K562 (cell line): Measurements from ENCODE around the gene MTHFR. TPM values are rescaled to one million over a fixed set of nuclear protein-coding genes. Genes with fewer than 3 reads are reported as not detected.

Experiments
- polyA plus RNA-seq, 8 experiments: library from polyadenylated mRNA; depleted of rRNA in 4 of 8; stranded (reverse) in 5 of 8; unstranded in 3 of 8; fragments of >200 nt; fragmentation: Nextera tagmentation in 2 of 8; fragmentation: Illumina TruSeq in 1 of 8; extraction: Ambion mirVana in 2 of 8; extraction: Trizol in 1 of 8; gene quantifications; 2 replicates each; pipeline versions ENCODE4 v1.2.1 to v1.2.3, GENCODE V29; 2011 to 2014; ENCODE audit warnings: inconsistent platforms in 1 of 8, missing spikeins in 1 of 8
- small RNA-seq: library from RNA; depleted of rRNA; stranded (forward); fragments of <200 nt; gene quantifications from one replicate; pipeline ENCODE3, GENCODE V24; 2014
- total RNA-seq, 7 experiments: library from RNA; depleted of rRNA in 6 of 7; stranded (reverse); fragments of >200 nt in 6 of 7; fragmentation: Illumina TruSeq in 2 of 7; extraction: Trizol in 2 of 7; gene quantifications; 2 replicates each; pipeline versions ENCODE4 v1.2.1 to v1.2.3, GENCODE V29; 2011 to 2021; ENCODE audit warnings: low replicate concordance in 1 of 7

MTHFR gene
- total and polyA plus RNA-seq, 9 of the 15 experiments (the other 6 are each of a cell fraction or from before 2014, with no cell fraction given): 5.0 to 104 (median 62.6) TPM

Small RNAs within 50 kb of the gene (small RNA-seq; reads per million reads assigned to genes)
- gene RF02156 (not detected), gene RF02157 (not detected), gene RF02158 (not detected)

Other genes starting within 250 kb of the MTHFR start
Only the 7 nearest of the 14 such genes appear.
- not detected in 2 replicates for gene DRAXIN, start 114.3 kb downstream of the MTHFR start, total RNA-seq (2014; rRNA removed)
- 0.04 TPM in 1 of 2 replicates, not detected in the other for gene DRAXIN, start 114.3 kb downstream of the MTHFR start, total RNA-seq (2014; rRNA removed; fragmentation: Illumina TruSeq; extraction: Trizol)
- gene DRAXIN, start 114.3 kb downstream of the MTHFR start, total RNA-seq (2015; rRNA removed; fragmentation: Illumina TruSeq; extraction: Trizol): under 0.01 TPM in 1 of 2 replicates, not detected in the other
- gene DRAXIN, start 114.3 kb downstream of the MTHFR start, total RNA-seq (2021): not detected in 2 replicates
- 0.01 TPM in 1 of 2 replicates, not detected in the other for gene DRAXIN, start 114.3 kb downstream of the MTHFR start, polyA plus RNA-seq (2011; rRNA removed)
- gene DRAXIN, start 114.3 kb downstream of the MTHFR start, polyA plus RNA-seq (2014; fragmentation: Illumina TruSeq; extraction: Trizol): not detected in 2 replicates
- gene DRAXIN, start 114.3 kb downstream of the MTHFR start, polyA plus RNA-seq (2014; fragmentation: Nextera tagmentation; extraction: Ambion mirVana): under 1 TPM in 1 of 2 experiments, not detected in 1; 0.01 TPM
- 0.01 TPM in 1 of 2 replicates, not detected in the other for gene DRAXIN, start 114.3 kb downstream of the MTHFR start, polyA plus RNA-seq (2014; rRNA removed)
- gene AGTRAP, start 69.8 kb downstream of the MTHFR start, total RNA-seq (2014; rRNA removed): 89.3 and 118 TPM in 2 replicates
- gene AGTRAP, start 69.8 kb downstream of the MTHFR start, total RNA-seq (2014; rRNA removed; fragmentation: Illumina TruSeq; extraction: Trizol): 15.5 and 26.8 TPM in 2 replicates
- 53.7 and 57.5 TPM in 2 replicates for gene AGTRAP, start 69.8 kb downstream of the MTHFR start, total RNA-seq (2015; rRNA removed; fragmentation: Illumina TruSeq; extraction: Trizol)
- gene AGTRAP, start 69.8 kb downstream of the MTHFR start, total RNA-seq (2021): 81.6 and 85.8 TPM in 2 replicates
- gene AGTRAP, start 69.8 kb downstream of the MTHFR start, polyA plus RNA-seq (2011; rRNA removed): 48.5 and 76.2 TPM in 2 replicates
- 81.4 and 99.0 TPM in 2 replicates for gene AGTRAP, start 69.8 kb downstream of the MTHFR start, polyA plus RNA-seq (2014; fragmentation: Illumina TruSeq; extraction: Trizol)
- 10 to 100 TPM; 31.4 to 51.5 TPM for gene AGTRAP, start 69.8 kb downstream of the MTHFR start, polyA plus RNA-seq (2014; fragmentation: Nextera tagmentation; extraction: Ambion mirVana)
- gene AGTRAP, start 69.8 kb downstream of the MTHFR start, polyA plus RNA-seq (2014; rRNA removed): 105 TPM in 2 replicates
- gene C1orf167, start 43.8 kb downstream of the MTHFR start, total RNA-seq (2014; rRNA removed): 0.37 and 0.73 TPM in 2 replicates
- gene C1orf167, start 43.8 kb downstream of the MTHFR start, total RNA-seq (2014; rRNA removed; fragmentation: Illumina TruSeq; extraction: Trizol): 0.10 and 0.29 TPM in 2 replicates
- gene C1orf167, start 43.8 kb downstream of the MTHFR start, total RNA-seq (2015; rRNA removed; fragmentation: Illumina TruSeq; extraction: Trizol): 0.22 and 0.53 TPM in 2 replicates
- gene C1orf167, start 43.8 kb downstream of the MTHFR start, total RNA-seq (2021): 0.82 and 1.2 TPM in 2 replicates
- gene C1orf167, start 43.8 kb downstream of the MTHFR start, polyA plus RNA-seq (2011; rRNA removed): 0.29 and 0.73 TPM in 2 replicates
- gene C1orf167, start 43.8 kb downstream of the MTHFR start, polyA plus RNA-seq (2014; fragmentation: Illumina TruSeq; extraction: Trizol): 0.29 and 0.31 TPM in 2 replicates
- gene C1orf167, start 43.8 kb downstream of the MTHFR start, polyA plus RNA-seq (2014; fragmentation: Nextera tagmentation; extraction: Ambion mirVana): not detected
- 0.86 and 0.94 TPM in 2 replicates for gene C1orf167, start 43.8 kb downstream of the MTHFR start, polyA plus RNA-seq (2014; rRNA removed)
- 10.0 and 10.6 TPM in 2 replicates for gene CLCN6, start 227 bp upstream of the MTHFR start, total RNA-seq (2014; rRNA removed)
- 11.4 TPM in 2 replicates for gene CLCN6, start 227 bp upstream of the MTHFR start, total RNA-seq (2014; rRNA removed; fragmentation: Illumina TruSeq; extraction: Trizol)
- 13.6 and 13.9 TPM in 2 replicates for gene CLCN6, start 227 bp upstream of the MTHFR start, total RNA-seq (2015; rRNA removed; fragmentation: Illumina TruSeq; extraction: Trizol)
- gene CLCN6, start 227 bp upstream of the MTHFR start, total RNA-seq (2021): 21.8 and 22.5 TPM in 2 replicates
- 13.6 and 22.6 TPM in 2 replicates for gene CLCN6, start 227 bp upstream of the MTHFR start, polyA plus RNA-seq (2011; rRNA removed)
- gene CLCN6, start 227 bp upstream of the MTHFR start, polyA plus RNA-seq (2014; fragmentation: Illumina TruSeq; extraction: Trizol): 18.3 and 20.9 TPM in 2 replicates
- gene CLCN6, start 227 bp upstream of the MTHFR start, polyA plus RNA-seq (2014; fragmentation: Nextera tagmentation; extraction: Ambion mirVana): 1 to 10 TPM; 2.0 to 3.1 TPM
- gene CLCN6, start 227 bp upstream of the MTHFR start, polyA plus RNA-seq (2014; rRNA removed): 21.5 and 23.1 TPM in 2 replicates
- gene NPPA, start 41.8 kb upstream of the MTHFR start, total RNA-seq (2014; rRNA removed): not detected in 2 replicates
- gene NPPA, start 41.8 kb upstream of the MTHFR start, total RNA-seq (2014; rRNA removed; fragmentation: Illumina TruSeq; extraction: Trizol): not detected in 2 replicates
- gene NPPA, start 41.8 kb upstream of the MTHFR start, total RNA-seq (2015; rRNA removed; fragmentation: Illumina TruSeq; extraction: Trizol): not detected in 2 replicates
- gene NPPA, start 41.8 kb upstream of the MTHFR start, total RNA-seq (2021): not detected in 2 replicates
- gene NPPA, start 41.8 kb upstream of the MTHFR start, polyA plus RNA-seq (2011; rRNA removed): not detected in 2 replicates
- not detected in 2 replicates for gene NPPA, start 41.8 kb upstream of the MTHFR start, polyA plus RNA-seq (2014; fragmentation: Illumina TruSeq; extraction: Trizol)
- gene NPPA, start 41.8 kb upstream of the MTHFR start, polyA plus RNA-seq (2014; fragmentation: Nextera tagmentation; extraction: Ambion mirVana): not detected
- gene NPPA, start 41.8 kb upstream of the MTHFR start, polyA plus RNA-seq (2014; rRNA removed): not detected in 2 replicates
- not detected in 2 replicates for gene NPPB, start 53.0 kb upstream of the MTHFR start, total RNA-seq (2014; rRNA removed)
- gene NPPB, start 53.0 kb upstream of the MTHFR start, total RNA-seq (2014; rRNA removed; fragmentation: Illumina TruSeq; extraction: Trizol): not detected in 2 replicates
- gene NPPB, start 53.0 kb upstream of the MTHFR start, total RNA-seq (2015; rRNA removed; fragmentation: Illumina TruSeq; extraction: Trizol): not detected in 2 replicates
- not detected in 2 replicates for gene NPPB, start 53.0 kb upstream of the MTHFR start, total RNA-seq (2021)
- gene NPPB, start 53.0 kb upstream of the MTHFR start, polyA plus RNA-seq (2011; rRNA removed): not detected in 2 replicates
- gene NPPB, start 53.0 kb upstream of the MTHFR start, polyA plus RNA-seq (2014; fragmentation: Illumina TruSeq; extraction: Trizol): not detected in 2 replicates
- gene NPPB, start 53.0 kb upstream of the MTHFR start, polyA plus RNA-seq (2014; fragmentation: Nextera tagmentation; extraction: Ambion mirVana): not detected
- gene NPPB, start 53.0 kb upstream of the MTHFR start, polyA plus RNA-seq (2014; rRNA removed): not detected in 2 replicates
- 55.0 and 62.5 TPM in 2 replicates for gene KIAA2013, start 120.5 kb upstream of the MTHFR start, total RNA-seq (2014; rRNA removed)
- gene KIAA2013, start 120.5 kb upstream of the MTHFR start, total RNA-seq (2014; rRNA removed; fragmentation: Illumina TruSeq; extraction: Trizol): 10.8 and 12.9 TPM in 2 replicates
- gene KIAA2013, start 120.5 kb upstream of the MTHFR start, total RNA-seq (2015; rRNA removed; fragmentation: Illumina TruSeq; extraction: Trizol): 36.8 TPM in 2 replicates
- 57.1 and 57.6 TPM in 2 replicates for gene KIAA2013, start 120.5 kb upstream of the MTHFR start, total RNA-seq (2021)
- gene KIAA2013, start 120.5 kb upstream of the MTHFR start, polyA plus RNA-seq (2011; rRNA removed): 38.8 and 61.3 TPM in 2 replicates
- 21.8 and 34.4 TPM in 2 replicates for gene KIAA2013, start 120.5 kb upstream of the MTHFR start, polyA plus RNA-seq (2014; fragmentation: Illumina TruSeq; extraction: Trizol)
- gene KIAA2013, start 120.5 kb upstream of the MTHFR start, polyA plus RNA-seq (2014; fragmentation: Nextera tagmentation; extraction: Ambion mirVana): 1 to 10 TPM; 2.2 to 3.0 TPM
- gene KIAA2013, start 120.5 kb upstream of the MTHFR start, polyA plus RNA-seq (2014; rRNA removed): 50.7 and 56.7 TPM in 2 replicates